ENCODE results near the gene DIABLO. TPM values are rescaled to one million over a fixed set of nuclear protein-coding genes. Genes with fewer than 3 reads are reported as not detected.
A peak's percentile ranks its signal among the peaks of the same experiment; 100 is the strongest.

DIABLO gene
- total RNA-seq, 6 donors from 2014 or later, result 27.2 to 61.8 (median 42.1) TPM

- Histone ChIP-seq H3K36me3 (peaks cover 9 to 90% (median 52%) of the 10 kb centered on the region in 4 donors), H3K4me3 (no peak overlapping the region), H3K27me3 (no peaks in the 10 kb centered on the region), H3K9me3 (no peaks in the 10 kb centered on the region), H3K4me1 (no peaks in the 10 kb centered on the region), H3K27ac (no peak overlapping the region)
- TF ChIP-seq CTCF (IDR thresholded peaks at IDR 0.05) (no peak), POLR2AphosphoS5 (IDR thresholded peaks at IDR 0.05) (no peak), EP300 (IDR thresholded peaks at IDR 0.05) (no peak), POLR2A (IDR thresholded peaks at IDR 0.05) (no peak)
- WGBS, 2 donors, result 73 to 80% methylated on average over 7 of the region's 7 CpGs
- no peak for ATAC-seq (ENCODE audit: low FRiP score in 2 of 2)
- no peak for DNase-seq
Measured at GRCh38 chr12:122235741-122236140, 9.9 kb upstream of the DIABLO start.

- Histone ChIP-seq H3K4me3 (no peak overlapping the region), H3K27ac (no peak overlapping the region), H3K4me1 (no peaks in the 10 kb centered on the region), H3K9me3 (no peaks in the 10 kb centered on the region), H3K36me3 (peaks cover 9 to 82% (median 52%) of the 10 kb centered on the region in 4 donors), H3K27me3 (no peaks in the 10 kb centered on the region)
- WGBS, 2 donors, result 93 to 96% methylated on average over 10 of the region's 10 CpGs
- ATAC-seq (ENCODE audit: low FRiP score in 2 of 2) (no peak), DNase-seq (peak in 1 of 2 donors; percentile 65)
- TF ChIP-seq POLR2A (IDR thresholded peaks at IDR 0.05) (no peak), POLR2AphosphoS5 (IDR thresholded peaks at IDR 0.05) (no peak)
Measured at GRCh38 chr12:122232691-122233090, 6.8 kb upstream of the DIABLO start.

GRCh38 chr12:122230798-122231197 lies 4.9 kb upstream of the DIABLO start:
- TF ChIP-seq EP300 (IDR thresholded peaks at IDR 0.05), result no peak
- Histone ChIP-seq H3K4me1 (peaks cover 6 to 12% (median 7%) of the 10 kb centered on the region in 4 donors), H3K4me3 (no peak overlapping the region), H3K27ac (no peak overlapping the region), H3K9me3 (no peaks in the 10 kb centered on the region), H3K36me3 (peaks cover 9 to 66% (median 48%) of the 10 kb centered on the region in 4 donors), H3K27me3 (no peaks in the 10 kb centered on the region)
- no peak for DNase-seq
- ATAC-seq (ENCODE audit: low FRiP score in 2 of 2), result no peak
- WGBS, 2 donors, result 73 to 76% methylated on average over 6 of the region's 6 CpGs

GRCh38 chr12:122228092-122228491 lies 2.2 kb upstream of the DIABLO start:
- DNase-seq (no peak), ATAC-seq (ENCODE audit: low FRiP score in 2 of 2) (no peak)
- WGBS, 2 donors, result 85 to 88% methylated on average over 5 of the region's 5 CpGs
- no peaks in the 10 kb centered on the region for H3K9me3 ChIP-seq
- peaks cover 0 to 50% (median 27%) of the 10 kb centered on the region in 4 donors for H3K36me3 ChIP-seq
- H3K27me3 ChIP-seq, result no peaks in the 10 kb centered on the region
- TF ChIP-seq CTCF (IDR thresholded peaks at IDR 0.05) (no peak), EP300 (IDR thresholded peaks at IDR 0.05) (no peak), POLR2A (IDR thresholded peaks at IDR 0.05) (no peak), POLR2AphosphoS5 (IDR thresholded peaks at IDR 0.05) (no peak)
- H3K4me3 ChIP-seq, result no peak overlapping the region
- H3K27ac ChIP-seq, result no peak overlapping the region
- H3K4me1 ChIP-seq, result peaks cover 16 to 26% (median 19%) of the 10 kb centered on the region in 4 donors

GRCh38 chr12:122227341-122227740 lies 1.5 kb upstream of the DIABLO start:
- Histone ChIP-seq H3K9me3 (no peaks in the 10 kb centered on the region), H3K4me3 (no peak overlapping the region), H3K36me3 (peaks cover 0 to 48% (median 24%) of the 10 kb centered on the region in 4 donors), H3K27me3 (no peaks in the 10 kb centered on the region), H3K27ac (no peak overlapping the region), H3K4me1 (peaks cover 16 to 26% (median 19%) of the 10 kb centered on the region in 4 donors)
- TF ChIP-seq POLR2AphosphoS5 (IDR thresholded peaks at IDR 0.05) (no peak), POLR2A (IDR thresholded peaks at IDR 0.05) (no peak), EP300 (IDR thresholded peaks at IDR 0.05) (no peak), CTCF (IDR thresholded peaks at IDR 0.05) (no peak)
- 87 to 91% methylated on average over 17 of the region's 17 CpGs for WGBS, 2 donors
- ATAC-seq (ENCODE audit: low FRiP score in 2 of 2) (no peak), DNase-seq (peak in 1 of 2 donors; percentile 81)

Measured in upper lobe of left lung (tissue), 6 donors.